GM21619 (cell line): Measurements from ENCODE around the gene NKPD1.
A peak's percentile ranks its signal among the peaks of the same experiment; 100 is the strongest.

Experiments used
- ATAC-seq: cut with Tn5 transposase; IDR thresholded peaks from one replicate; pipeline ENCODE4 v1.9.1; 2021; ENCODE audit not compliant: unreplicated experiment

The NKPD1 gene, protein sequence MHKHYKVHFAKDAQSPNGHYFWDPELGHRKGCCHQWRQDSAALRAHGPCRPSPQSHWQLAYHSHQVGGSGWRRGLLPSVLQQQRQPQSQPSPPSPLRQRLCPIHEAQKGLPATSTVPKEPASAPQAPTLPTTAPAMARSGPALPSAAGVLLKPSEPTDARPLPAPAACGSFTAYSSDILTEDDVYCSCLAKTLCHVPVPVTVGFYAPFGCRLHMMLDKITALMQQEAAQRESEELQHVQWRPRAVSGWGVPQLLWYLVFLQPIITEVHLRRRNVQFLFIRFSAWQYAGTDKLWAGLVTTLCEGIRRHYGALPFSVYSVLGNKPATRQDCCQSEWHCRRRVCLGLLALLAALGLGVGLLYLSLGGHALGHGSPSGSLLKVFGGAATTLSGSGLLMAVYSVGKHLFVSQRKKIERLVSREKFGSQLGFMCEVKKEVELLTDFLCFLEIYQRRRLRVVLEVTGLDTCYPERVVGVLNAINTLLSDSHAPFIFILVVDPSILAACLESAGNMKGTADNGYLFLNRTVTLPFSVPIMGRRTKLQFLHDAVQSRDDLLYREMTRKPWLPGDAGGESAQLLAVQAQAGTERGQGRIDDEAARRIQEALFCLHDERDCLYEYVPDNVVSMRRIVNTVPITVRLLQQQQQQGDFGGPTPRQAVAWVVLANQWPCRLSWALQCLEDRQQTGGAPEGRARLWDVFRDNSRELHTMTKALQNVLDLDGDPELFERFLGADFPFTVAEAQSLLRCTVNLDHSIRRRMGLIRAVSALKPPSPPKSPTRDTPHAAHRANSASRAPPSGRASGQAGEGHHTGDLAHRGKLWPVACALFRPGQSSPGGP

GRCh38 chr19:45160870-45161737 lies at the start of gene NKPD1:
Gene NKPD1 (minus strand): TSS chr19:45160982. CDS start chr19:45160150, 832 bp downstream.
- no peak for ATAC-seq

- no peak for ATAC-seq
These were observed 45.5 kb upstream of the NKPD1 start for GRCh38 chr19:45206328-45206727.

- ATAC-seq = no peak
These were observed 45.0 kb upstream of the NKPD1 start for GRCh38 chr19:45205810-45206209.

DNA sequence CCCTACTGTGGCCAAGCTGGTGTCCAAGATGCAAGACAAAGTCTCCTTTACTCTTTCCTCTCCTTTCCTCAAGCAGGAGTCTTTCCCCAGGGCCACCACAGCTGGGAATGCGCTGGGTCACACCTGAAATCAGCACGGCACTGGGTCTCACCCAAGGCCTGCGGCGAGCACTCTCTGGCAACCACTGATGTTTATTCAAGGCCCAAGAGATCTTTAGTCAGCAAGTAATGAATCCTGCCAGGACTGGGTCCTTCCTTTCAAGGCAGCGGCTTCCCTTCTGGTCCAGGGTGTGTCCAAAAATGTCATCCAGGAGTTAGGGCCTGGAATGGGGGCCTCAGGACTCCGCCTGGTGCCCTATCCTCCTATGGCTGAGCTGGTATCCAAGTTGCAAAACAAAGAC lies 41.9 kb upstream of the NKPD1 start:
- ATAC-seq = no peak

- ATAC-seq = no peak
These were observed 39.8 kb upstream of the NKPD1 start for GRCh38 chr19:45200568-45200967.

GRCh38 chr19:45195764-45196163 lies 35.0 kb upstream of the NKPD1 start:
- no peak for ATAC-seq

- no peak for ATAC-seq
These were observed 30.6 kb upstream of the NKPD1 start for GRCh38 chr19:45191375-45191774.

DNA sequence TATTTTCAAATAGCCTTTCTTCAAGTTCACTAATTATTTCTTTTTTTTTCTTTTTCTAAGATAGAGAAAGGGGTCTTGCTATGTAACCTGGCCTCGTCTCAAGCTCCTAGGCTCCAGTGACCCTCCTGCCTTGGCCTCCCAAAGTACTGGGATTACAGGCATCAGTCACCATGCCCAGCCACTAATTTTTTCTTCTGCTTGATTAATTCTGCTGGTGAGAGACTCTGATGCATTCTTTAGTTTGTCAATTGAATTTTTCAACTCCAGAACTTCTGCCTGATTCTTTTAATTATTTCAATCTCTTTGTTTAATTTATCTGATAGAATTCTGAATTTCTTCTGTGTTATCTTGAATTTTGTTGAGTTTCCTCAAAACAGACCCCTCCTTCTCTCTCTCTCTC lies 29.2 kb upstream of the NKPD1 start:
- no peak for ATAC-seq

DNA sequence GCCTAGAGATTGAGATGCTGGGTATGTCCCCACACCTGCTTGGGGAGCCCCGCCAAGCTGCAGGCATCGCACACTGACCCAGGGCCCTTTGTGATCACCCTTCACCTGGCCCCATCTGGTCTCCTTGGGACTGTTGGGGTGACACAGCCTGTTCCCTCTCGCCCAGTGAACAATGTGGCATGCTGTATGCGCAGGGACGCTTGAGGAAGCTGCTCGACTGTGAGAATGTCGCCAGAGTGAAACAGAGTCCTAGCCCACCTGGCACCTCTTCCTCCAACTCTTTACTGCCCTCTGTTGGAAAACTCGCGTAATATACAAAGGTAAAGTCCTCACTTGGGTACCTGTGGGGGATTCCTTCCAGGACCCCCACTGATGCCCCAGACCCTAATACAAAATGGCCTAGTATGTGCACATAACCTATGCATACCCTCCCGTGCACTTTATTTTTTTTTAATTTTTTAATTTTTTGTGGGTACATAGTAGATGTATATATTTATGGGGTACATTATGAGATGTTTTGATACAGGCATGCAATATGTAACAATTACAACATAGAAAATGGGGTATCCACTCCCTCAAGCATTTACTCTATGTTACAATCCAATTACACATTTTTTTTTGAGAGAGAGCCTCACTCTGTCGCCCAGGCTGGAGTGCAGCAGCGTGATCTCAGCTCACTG lies 26.8 kb upstream of the NKPD1 start:
- ATAC-seq = no peak

DNA sequence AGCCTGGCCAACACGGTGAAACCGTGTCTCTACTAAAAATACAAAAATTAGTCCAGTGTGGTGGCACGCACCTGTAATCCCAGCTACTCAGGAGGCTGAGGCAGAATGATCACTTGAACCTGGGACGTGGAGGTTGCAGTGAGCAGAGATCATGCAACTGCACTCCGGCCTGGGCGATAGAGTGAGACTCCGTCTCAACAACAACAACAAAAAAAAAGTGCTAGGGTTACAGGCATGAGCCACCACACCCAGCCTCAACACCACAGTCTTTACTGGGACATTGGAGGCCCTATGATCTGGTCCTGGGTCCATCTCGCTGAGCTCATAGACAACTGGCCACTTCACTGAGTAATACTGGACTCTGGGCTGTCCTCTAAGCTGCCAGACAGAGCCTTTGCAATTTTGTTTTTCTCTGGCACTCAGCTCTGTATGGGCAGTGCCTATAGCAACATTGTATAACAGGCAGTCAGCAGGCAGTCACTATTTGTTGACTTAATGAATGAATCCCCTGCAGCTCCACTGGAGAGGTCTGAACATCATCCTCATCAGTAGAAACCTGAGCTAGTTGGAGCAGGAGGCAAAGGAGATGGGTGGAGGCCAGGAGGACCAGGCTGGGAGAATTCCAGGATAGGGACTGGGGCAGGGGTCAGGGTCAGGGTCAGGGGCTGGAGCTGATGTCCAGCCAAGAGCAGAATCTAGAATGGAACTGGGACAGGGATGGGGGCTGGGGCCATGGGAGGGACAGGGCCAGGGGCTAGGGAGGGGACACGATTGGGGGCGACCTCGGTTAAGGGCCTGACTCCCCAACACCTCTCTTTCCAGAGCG lies 25.9 kb upstream of the NKPD1 start:
- no peak for ATAC-seq

DNA sequence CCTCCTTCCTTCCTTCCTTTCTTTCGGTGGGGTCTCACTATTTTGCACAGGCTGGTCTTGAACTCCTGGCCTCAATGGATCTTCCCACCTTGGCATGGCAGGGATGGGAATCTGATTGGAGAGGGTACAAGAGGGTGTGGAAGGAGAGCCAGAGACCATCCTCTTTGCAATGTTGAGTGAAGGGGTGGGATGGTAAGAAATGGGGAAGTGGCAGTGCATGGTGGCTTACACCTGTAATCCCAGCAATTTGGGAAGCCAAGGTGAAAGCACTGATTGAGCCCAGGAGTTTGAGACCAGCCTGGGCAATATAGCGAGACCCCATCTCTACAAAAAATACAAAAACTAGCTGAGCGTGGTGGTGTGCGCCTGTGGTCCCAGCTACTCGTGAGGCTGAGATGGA lies 23.3 kb upstream of the NKPD1 start:
- no peak for ATAC-seq

DNA sequence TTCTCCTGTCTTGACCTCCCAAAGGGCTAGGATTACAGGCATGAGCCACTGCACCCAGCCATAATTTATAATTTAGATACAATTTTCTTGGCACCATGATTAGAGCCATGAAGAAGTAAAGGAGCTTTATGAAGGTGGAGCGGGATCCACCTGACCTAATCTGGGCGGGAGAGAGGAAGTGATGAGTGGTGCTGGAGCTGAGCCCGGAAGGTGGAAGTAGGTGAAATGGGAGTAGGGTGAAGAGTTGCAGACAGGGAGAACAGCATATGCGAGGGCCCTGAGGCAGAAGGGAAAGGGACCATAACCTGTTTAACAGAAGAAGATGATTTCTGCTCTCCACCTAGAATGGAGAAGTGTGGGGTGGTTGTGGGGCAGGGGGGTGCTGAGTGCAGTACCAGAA lies 22.0 kb upstream of the NKPD1 start:
- ATAC-seq = no peak

DNA sequence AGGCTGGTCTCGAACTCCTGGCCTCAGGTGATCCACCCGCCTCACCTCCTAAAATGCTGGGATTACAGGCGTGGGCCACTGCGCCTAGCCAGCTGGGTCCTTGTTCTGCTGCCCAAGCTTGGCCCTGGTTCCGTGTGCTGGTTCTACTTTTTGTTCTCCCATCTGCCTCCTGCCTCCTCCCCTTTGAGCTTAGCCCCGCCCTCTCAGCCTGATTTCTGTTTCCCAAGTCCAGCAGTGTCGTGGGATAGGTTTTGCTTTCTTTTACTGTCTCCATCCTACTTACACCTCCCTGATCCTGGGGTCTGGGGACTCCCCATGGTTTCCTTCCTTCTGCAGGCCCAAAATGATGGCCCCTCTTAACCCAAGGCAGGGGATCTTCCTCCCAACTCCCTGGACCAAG lies 20.2 kb upstream of the NKPD1 start:
- no peak for ATAC-seq

- no peak for ATAC-seq
These were observed 19.1 kb upstream of the NKPD1 start for GRCh38 chr19:45179892-45180370.

DNA sequence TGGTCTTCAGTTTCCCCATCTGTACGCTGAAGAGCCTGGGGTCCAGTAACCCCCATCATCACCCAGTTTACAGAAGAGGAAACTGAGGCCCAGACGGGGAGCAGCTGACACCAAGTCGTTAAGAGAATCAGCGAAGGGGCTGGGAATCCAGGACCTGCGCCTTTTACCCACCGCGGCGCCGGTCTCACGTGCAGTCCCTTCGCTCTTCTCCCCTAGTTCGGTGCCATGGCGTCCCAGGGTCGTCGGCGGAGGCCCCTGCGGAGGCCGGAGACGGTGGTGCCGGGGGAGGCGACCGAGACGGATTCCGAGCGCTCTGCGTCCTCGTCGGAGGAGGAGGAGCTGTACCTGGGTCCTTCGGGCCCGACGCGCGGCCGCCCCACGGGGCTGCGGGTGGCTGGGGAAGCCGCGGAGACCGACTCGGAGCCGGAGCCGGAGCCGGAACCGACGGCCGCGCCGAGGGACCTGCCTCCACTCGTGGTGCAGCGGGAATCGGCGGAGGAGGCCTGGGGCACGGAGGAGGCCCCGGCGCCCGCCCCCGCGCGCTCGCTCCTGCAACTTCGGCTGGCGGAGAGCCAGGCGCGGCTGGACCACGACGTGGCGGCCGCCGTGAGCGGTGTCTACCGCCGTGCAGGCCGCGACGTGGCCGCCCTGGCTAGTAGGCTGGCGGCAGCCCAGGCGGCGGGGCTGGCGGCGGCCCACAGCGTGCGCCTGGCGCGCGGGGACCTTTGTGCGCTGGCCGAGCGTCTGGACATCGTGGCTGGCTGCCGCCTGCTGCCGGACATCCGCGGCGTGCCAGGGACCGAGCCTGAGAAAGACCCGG lies 18.5 kb upstream of the NKPD1 start:
- ATAC-seq = no peak

DNA sequence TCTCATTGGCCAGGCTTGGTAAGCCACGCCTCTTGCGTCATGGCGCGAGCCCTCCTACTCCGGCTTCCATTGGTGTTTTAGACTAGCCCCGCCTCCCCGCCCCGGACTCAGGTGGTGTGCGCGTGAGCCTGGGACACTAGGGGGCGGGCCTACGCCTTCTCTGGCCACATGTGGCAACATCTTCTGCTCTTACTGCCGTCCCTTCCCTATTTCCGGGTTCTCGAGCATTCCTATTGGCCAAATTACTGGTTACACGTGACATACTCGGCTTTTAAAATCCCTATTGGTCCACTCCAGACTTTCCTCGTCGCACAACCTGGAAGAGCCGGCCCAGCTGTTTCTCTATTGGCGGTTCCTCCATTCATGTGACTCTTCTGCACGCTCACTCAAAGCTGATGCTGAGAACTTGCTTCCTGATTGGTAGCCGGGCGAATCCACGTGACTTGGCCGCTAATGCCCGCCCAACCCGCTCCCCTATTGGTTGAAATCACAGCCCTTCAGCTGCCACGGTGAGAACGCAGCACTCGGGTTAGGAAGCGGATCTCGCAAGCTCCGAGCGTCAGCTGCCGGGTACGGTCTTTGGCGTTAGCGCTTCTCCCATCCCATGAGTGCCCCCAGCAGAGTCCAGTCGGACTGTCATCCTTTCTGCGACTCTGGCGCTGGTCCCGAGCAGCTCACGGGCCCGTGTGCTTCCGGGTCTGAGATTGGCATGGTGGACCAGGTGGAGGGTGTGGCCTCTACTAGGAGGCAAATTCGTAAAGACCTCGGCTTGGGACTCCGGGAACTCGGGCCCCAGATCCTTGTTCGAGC lies 17.7 kb upstream of the NKPD1 start, which contains the start of gene BLOC1S3:
BLOC1S3 (plus strand) TSS at position 523 of the 810 bp plus-strand sequence. CDS start 513 bp downstream, outside the sequence.
- peak; percentile 78 for ATAC-seq

- peak; percentile 4 for ATAC-seq
These were observed 17.1 kb upstream of the NKPD1 start, which contains the start of gene TRAPPC6A for GRCh38 chr19:45177817-45178261. Gene TRAPPC6A (minus strand): TSS chr19:45178237. CDS start chr19:45178218, 19 bp downstream.
